Stimulated activated CD4-positive, alpha-beta T cell treated with anti-CD3 and anti-CD28 coated beads, Interleukin-1b, Interleukin-23, amount 100 ng/mL, for 48 hours (primary cell): ENCODE data around the gene MINDY2.
"Not testable (repeated sequence)": the region's sequence is repeated elsewhere in the genome, so short reads cannot be mapped to it uniquely, and the experiment has no call there.

ENCODE experiments used
- DNase-seq: peaks from one replicate; pipeline ENCODE4 v3.0.0-alpha.2; 2020

The MINDY2 gene

DNA sequence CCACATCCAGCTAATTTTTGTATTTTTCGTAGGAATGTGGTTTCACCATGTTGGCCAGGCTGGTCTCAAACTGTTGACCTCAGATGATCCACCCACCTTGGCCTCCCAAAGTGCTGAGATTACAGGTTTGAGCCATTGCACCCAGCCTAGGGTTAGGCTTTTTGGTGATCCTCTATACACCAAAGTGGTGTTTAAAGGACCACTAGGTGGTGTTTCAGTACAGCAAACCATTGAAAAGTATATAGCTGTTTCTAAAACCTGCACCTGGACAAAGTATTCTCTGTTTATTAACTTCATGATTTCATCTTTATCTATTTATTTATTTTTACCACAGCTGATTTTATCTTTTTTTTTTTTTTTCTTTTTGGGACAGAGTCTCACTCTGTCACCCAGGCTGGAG is 68.4 kb downstream of the MINDY2 start:
- DNase-seq, result no peak

DNA sequence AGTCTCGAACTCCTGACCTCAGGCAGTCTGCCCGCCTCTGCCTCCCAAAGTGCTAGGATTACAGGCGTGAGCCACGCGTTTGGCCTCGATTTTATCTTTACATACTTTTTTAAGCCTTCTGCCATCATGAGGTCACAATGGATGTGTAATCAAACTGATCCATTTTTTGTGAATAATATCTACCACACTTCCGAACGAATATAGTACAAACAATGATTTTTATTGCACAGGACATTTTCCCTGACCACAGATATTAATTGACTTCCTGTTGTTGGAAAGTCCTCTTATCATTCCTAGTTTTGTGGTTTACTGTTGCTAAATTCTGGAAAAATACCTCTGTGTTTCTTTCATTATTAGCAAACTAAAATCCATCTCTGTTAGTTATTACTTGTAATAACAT is 68.9 kb downstream of the MINDY2 start:
- DNase-seq, result no peak

DNA sequence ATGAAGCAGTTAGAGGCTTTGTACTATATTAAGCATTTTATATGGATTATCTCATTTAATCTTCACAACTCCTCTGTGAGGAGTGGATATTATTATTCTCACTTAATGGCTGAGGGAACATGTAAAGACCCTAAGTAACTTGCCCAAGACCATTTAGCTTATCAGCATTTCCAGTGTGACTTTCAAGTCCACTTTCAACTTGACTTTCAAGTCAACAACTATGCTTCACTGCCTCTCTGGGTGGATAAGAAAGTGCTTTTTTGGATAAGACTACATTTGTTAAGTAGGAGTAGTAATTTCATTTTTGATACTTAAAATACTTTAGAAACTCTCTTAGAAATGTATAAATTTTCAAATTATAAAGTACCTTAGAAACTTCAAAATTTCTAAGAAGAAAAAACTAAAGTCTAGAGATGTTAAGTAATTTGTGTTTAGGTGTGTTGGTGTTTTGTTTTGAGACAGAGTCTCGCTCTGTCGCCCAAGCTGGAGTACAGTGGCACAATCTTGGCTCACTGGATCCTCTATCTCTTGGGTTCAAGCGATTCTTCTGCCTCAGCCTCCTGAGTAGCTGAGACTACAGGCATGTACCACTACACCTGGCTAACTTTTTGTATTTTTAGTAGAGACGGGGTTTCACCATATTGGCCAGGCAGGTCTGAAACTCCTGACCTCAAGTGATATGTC is 71.8 kb downstream of the MINDY2 start:
- DNase-seq, result no peak

DNA sequence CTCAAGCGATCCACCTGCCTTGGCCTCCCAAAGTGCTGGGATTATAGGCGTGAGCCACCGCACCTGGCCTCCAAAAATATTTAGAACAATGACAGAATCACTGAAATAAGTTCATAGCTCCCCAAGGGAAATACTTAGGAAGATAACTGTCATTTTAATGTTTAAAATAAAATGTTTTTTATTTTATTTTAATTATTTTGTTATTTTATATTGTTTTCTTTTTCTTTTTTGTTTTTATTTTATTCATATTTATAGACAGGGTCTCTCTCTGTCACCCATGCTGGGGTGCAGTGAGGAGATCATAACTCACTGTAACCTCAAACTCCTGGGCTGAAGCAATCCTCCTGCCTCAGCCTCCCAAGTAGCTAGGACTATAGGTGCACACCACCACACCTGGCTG is 80.1 kb downstream of the MINDY2 start:
- not testable (repeated sequence) for DNase-seq

DNA sequence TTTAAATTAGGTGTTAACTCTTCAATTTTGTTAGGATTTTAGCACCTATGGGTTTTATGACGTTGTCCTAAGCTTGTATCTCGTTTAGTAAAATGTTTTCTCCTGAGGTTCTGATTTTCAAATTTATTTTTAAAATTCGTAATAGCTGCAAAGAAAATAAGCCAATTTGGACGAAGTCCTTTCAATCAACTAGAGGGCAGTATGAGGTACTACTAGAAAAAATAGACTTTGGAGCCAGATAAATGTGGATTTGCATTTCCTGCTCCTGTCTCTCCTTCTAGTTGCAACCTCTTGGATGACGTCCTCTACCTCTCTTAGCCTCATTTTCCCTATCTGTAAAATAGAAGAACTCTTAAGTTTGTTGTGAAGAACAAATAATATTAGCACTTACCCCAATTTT is 81.2 kb downstream of the MINDY2 start:
- DNase-seq, result no peak

DNA sequence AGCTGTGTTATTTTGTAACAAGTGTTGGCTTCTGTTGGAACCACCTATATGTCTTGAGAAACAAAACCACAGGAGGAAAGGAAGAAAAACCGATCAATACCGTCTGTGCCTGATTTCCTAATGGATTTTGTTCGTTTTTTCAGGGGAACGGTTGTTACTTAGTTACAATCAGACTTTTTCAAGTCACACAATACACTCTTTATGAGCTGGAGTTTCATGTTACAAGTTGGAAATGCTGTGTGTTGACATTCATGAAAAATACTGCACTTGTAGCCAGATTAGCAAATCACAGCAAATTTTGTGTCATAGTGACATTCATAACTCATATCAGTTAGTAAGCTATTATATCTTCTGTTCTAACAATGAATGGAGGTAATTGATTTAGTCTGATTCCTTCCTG is 83.5 kb downstream of the MINDY2 start:
- no peak for DNase-seq

DNA sequence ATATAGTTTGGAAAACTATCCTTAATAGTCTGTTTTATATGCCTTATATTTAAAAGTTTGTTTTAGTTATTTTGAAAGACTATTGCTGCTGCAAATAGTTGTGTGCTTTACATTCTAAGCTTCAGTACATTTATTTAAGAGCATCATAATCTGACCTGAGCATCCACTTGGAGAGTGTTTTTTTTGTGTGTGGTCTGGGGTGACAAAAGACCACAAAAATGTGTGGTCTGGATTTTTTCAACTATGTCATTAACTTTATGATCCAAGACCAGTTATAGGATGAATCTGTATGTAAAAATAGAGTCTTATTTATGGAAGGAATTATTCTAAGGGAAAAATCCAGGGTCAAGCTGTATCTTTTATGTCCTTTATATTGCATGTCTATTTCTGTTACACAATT is 85.0 kb downstream of the MINDY2 start:
- DNase-seq, result no peak

DNA sequence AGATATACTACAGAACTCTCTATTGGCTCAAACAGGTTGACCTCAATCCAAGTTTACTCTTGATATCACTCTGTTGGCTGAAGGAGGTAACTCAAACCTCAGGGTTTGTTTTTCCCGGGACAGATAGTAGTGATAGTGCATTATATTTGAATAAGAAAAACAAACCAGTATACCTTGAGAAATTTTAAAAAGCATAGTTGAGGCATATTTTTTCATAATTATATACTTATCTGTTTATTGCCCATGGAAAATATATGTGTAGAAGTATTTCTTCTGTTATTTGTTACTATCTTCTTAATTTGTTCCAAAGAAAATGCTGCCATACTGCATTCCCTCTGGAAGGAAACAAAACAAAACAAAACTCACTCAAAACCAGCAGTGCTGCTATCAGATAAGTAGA is 85.5 kb downstream of the MINDY2 start:
- not testable (repeated sequence) for DNase-seq

DNA sequence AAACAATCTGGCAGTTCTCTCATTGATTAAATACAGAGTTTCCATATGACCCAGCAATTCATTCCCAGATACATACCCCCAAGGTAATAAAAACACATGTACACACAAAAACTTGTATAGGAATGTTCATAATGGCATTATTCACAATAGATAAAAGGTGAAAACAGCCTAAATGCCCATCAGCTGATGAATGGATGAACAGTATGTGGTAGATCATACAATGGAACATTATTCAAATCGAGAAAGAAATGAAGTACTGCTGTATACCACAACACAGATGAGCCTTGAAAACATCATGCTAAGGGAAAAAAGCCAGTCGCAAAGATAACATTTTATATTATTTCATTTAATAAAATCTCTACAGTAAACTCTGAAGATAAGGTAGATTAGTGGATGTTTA is 91.2 kb downstream of the MINDY2 start:
- no peak for DNase-seq

DNA sequence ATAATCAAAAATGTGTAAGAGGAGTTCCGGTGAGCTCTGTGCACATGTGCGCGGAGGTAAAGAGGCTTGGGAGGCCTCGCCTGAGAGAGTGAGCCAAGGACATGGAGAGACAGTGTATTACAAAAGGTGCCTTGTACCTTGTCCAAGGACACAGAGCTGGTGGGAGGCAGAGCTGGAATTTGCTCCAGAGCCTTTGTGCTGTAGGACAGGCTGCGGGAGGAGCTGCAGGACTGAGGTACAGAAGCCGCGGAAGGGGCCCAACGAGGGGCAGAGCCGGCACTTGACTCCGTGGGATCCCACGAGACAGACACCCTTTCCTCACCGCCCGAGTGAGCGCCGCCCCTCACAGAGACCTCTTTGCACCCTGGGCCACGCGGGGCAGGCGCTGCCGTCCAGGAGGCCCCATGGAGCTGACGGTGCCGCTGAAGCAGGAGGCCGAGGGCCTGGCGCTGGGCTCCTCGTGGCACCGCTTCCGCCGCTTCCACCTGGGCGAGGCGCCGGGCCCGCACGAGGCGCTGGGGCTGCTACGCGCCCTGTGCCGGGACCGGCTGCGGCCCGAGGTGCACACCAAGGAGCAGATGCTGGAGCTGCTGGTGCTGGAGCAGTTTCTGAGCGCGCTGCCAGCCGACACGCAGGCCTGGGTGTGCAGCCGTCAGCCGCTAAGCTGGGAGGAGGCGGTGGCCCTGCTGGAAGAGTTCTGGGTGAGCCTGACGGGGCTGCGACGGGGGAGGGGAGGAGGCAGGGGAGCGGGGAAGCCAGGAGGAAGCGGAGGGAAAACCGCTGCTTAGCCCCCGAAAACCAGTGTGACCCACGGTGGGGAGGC is 93.7 kb downstream of the MINDY2 start:
- peak; percentile 8 for DNase-seq

DNA sequence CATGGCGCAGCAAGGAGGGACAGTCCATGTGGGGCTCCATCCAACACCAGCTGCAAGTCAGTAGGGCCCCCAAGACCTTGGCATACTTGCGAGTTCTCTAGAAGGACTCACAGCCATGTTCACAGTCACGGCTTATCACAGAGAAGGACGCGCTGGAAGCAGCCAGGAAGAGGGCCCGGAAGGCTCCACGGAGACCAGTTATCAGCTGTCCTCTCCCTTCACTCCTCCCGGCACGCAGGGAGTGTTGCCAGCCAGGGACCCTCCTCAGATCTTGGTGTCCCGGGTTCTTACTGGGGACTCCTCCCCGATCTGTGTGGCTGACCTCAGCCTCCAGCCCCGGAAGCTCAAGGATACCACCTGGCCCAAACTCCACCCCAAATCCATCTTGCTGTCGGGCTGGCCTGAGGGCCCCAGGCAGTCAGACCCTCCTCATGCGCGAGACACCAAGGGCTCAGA is 94.4 kb downstream of the MINDY2 start:
- DNase-seq, result no peak

DNA sequence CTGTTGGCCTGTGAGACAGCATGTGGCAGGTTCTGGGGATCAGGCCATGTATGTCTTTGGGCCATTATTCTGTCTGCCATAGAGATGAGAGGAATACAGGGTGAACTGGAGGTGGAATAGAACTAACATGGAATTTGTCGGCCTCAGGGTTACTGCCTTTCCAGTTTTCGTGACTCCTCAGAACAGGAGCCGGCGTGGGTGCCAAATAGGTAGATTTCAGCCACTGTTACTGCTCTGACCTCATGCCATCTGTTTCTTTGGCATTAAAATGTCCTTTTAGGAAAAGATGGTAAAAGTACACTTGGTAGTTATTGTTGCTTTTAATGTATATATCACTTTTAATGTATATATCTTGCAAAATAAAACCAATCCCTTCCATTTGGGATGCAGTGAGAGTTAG is 96.8 kb downstream of the MINDY2 start:
- DNase-seq, result no peak

DNA sequence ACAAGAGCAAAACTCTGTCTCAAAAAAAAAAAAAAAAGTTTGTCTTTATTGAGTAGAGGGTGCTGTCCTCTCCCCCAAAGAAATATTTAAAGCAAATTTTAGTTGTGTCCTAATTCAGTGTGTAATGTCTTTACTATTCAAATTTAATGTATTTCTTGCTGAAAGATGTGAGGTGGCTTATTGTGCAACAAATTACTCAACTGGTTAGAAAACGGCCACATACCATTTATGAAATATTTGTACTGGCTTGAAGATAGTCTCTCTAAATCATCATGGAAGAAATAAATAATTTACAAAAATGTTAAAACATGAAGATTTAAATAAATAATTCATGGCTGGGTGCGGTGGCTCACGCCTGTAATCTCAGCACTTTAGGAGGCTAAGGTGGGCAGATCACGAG is 99.3 kb downstream of the MINDY2 start:
- no peak for DNase-seq

DNA sequence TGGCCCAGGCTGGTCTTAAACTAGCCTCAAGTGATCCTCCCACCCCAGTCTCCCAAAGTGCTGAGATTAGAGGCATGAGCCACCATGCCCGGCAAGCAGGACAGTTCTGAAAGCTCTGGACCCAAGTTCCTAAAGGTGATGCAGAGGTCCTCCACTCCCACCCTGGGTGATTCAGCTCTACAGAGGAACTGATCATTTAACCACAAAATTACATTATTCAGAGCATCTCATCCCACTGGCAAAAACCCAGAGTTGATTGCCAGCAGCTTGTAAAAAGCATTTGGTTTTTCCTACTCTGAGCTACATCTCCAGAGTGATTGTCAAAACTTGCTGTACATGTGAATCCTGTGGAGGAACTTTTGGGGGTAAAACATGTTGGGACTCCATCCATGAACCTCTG is 102.2 kb downstream of the MINDY2 start:
- DNase-seq, result no peak

DNA sequence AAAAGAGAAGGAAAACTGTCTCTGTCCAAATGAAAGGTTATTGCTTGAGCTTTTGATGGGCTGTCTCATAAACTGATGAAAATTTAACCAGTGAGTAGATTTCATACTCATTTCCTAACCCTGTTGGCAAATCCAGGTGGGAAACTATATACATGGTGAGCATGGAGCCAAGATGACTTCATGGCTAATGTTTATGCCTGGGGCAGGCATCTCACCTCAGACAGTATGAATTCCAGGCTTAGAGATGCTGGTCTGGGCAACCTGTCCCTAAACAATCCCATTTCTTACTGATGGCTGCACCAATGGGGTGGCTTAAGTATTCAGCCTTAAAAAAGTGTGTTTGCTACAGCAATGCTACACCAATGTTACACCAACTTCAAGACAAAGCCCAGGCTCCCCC is 104.2 kb downstream of the MINDY2 start:
- DNase-seq, result no peak

DNA sequence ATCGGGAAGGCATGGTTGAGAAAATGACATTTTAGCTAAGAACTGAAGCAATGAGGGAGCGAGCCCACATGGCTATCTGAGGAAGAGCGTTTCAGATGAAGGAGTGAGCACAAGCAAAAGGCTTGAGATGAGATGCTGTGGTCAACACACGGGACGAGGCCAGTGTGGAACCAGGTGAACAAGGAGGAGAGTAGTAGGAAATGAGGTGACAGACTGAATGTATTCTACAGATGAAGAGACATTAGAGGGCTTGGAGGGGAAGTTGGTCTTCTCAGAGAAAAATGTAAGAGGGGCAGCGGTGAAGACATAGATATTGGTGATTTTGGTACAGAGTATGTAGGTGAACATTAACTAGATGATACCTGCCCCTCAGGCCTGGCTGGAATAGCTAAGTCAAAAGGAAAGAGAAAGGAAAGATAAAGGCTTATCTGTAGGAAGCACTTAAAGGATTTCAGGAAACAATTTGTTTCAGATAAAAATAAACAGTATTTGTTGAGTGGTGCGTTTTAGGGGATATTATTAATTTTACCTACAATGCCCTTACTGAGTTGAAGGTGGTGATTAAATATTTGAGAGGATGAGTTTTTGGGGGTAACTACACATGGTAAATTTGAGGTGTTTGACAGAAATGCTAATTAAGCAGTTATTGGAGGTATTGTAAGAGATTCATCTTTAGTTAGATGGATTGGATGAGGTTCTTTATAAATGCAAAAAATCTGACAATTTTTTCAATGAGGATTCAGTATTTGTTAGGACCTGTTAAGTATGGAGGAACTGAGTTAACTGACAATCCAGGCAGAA is 105.4 kb downstream of the MINDY2 start:
- DNase-seq, result no peak

DNA sequence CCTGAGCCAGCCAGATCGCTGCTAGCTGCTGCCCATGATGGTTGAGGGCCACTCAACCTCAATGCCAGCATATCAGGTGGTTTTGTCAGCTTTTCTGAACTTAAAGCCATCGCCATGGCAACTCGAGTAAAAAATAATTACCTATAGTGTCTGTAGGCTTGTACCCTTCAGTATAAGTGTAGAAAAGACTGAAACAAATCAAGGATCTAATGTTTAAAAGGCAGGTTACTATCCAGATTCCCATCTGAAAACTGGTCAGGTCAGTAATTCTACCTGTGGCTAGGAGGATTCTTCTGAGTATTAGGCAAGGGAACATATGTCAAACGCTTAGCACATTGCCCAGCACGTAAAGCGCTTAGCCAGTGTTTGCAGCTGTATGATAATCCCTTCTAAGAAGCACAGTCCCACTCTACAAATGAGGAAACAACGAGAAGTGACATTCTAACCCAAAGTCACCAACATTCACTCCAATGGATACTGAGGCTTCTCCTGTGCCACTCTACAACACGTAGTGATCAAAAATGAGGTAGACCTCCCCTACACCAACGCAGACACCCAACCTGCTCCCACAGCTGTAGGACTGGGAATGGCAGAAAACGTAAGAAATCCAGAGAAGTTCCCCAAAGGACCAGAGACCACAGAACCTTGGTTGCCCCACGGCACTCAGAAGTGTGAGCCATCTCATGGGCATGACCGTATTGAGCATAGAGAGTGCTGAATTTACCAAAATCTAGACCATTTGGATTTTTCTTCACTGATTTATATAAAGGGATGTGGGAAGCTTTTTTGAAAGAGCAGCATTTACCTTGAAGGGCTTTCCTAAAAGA is 107.1 kb downstream of the MINDY2 start:
- no peak for DNase-seq

DNA sequence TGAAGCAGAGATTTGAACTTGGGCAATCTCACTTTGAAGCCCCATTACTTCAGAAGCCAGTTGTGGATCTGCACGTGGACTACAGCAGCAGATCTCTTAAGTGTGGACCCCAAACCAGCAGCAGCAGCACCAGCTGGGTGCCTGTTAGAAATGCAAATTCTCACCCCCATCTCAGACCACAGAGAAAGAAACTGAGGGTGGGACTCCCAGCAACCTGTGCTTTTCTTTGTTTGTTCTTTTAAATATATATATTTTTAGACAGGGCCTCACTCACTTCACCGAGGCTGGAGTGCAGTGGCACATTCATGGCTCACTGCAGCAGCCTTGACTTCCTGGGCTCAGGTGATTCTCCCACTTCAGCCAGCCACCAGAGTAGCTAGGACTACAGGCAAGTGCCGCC is 109.2 kb downstream of the MINDY2 start:
- no peak for DNase-seq

DNA sequence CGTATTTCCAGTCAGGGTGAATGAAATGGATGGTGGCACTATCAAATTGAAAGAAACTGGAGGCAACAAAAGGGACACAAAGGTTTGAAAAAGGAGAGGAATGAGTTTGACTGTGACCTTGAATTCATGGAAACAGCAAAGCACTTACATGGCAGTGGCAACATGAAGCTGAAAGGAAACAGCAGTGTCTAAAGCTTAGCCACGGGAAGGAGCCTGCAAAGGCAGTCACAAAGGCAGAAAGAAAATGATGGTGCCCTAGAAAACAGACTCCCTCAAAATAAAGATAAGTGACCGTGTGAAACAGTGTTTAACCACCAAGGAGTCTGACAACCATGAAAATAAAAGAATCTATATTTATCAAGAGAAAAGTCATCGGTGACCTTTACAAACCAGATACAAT is 111.1 kb downstream of the MINDY2 start:
- DNase-seq, result no peak

DNA sequence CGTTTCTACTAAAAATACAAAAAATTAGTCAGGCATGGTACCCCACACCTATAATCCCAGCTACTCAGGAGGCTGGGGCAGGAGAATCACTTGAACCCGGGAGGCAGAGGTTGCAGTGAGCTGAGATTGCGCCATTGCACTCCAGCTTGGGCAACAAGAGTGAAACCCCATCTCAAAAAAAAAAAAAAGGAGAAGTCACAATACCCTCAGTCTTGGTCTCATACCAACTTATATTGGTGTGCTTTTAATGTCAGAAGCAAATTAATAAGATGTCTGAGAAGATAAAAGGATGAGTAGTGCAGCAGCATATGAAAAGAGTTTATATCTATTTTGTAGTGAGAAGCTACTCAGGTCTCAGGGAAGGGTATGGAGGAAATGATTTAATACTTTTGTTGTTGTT is 112.8 kb downstream of the MINDY2 start:
- DNase-seq, result not testable (repeated sequence)

DNA sequence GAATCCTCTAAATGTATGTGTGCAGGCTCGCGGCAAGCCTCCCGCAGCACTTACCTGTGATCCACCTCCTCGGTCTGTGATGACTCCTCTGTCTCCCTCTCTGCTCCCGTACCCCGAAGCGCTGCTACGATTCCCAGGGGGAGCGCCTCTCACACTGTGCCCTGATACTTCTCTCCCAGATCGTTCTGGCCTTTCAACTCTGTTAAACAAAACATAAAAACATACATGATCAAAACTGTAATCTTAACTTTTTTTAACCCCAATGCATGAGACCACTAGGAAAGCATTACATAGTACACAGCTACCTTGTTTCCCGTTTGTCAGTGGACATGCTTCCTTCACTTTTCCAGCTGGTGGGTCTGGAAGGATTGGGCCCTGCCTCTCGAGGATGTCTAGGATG is 115.8 kb downstream of the MINDY2 start:
- DNase-seq, result no peak

DNA sequence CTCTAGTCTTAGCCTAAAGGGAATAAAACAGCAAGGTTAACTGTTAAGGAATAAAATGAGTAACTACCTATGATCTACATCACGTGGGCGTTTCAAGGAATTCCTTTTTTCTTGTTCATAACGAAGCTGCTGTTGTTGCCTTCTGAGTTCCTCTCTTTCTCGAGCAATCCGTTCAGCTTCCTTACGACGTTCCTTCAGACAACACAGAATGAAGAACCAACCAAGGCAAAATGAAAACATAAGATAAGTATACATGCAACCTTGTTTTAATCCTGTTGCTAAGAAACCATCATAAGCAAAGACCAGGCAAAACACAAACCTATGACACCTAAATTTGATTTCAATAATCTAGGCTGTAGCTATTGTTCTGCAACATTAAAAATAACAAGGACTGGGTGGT is 118.3 kb downstream of the MINDY2 start:
- DNase-seq, result no peak

DNA sequence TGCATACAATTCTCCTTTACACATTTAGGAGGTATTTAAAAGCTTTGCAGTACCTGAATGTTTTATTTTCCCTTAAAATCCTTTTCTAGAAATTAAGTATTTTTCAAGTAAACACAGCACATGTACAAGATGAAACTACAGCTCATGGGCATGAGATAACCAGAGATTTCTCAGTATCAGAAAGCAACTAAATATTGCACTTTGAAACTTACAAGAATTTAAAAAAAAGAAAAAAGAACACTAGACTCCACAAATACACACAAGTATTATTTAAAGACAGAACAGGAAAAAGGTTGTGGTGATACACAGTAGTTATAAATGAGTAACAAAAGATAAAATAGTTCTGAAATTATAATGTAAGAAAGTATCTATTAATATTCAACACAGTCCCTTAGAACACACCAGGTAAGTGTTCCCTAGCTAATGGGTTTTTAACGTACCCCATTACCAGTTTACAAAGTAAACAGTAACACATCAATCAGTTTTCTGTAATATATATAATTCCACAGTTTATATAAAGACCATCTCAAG is 127.1 kb downstream of the MINDY2 start:
- DNase-seq, result no peak
